Stimulated activated CD8-positive, alpha-beta memory T cell treated with anti-CD3 and anti-CD28 coated beads, Interleukin-4, amount 100 ng/mL, for 4 hours (primary cell): ENCODE data around the gene CAMK2G.

Experiments used
- DNase-seq, 2 donors: peaks; one replicate each; pipeline ENCODE4 v3.0.0-alpha.2; 2020; ENCODE audit warnings: low read depth in 2 of 2, low spot score in 1 of 2

Gene CAMK2G

DNA sequence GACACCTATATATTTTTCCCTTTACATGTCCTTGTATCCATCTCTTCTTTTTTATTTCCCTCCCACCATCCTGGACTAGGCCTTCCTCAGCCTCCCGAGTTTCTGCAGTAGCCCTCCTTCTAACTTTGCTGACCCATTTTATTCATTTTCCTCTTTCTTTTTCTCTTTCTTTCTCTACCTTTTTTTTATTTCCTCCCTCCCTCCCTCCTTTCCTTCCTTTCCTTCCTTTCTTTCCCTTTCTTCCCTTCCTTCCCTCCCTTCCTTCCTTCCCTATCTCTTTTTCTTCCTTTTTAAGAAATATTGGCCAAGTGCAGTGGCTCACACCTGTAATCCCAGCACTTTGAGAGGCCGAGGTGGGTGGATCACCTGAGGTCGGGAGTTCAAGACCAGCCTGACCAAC is 9.7 kb upstream of the CAMK2G start:
- no peak for DNase-seq

- DNase-seq, result no peak
Observed at GRCh38 chr10:73881221-73881919, 7.0 kb upstream of the CAMK2G start.

DNA sequence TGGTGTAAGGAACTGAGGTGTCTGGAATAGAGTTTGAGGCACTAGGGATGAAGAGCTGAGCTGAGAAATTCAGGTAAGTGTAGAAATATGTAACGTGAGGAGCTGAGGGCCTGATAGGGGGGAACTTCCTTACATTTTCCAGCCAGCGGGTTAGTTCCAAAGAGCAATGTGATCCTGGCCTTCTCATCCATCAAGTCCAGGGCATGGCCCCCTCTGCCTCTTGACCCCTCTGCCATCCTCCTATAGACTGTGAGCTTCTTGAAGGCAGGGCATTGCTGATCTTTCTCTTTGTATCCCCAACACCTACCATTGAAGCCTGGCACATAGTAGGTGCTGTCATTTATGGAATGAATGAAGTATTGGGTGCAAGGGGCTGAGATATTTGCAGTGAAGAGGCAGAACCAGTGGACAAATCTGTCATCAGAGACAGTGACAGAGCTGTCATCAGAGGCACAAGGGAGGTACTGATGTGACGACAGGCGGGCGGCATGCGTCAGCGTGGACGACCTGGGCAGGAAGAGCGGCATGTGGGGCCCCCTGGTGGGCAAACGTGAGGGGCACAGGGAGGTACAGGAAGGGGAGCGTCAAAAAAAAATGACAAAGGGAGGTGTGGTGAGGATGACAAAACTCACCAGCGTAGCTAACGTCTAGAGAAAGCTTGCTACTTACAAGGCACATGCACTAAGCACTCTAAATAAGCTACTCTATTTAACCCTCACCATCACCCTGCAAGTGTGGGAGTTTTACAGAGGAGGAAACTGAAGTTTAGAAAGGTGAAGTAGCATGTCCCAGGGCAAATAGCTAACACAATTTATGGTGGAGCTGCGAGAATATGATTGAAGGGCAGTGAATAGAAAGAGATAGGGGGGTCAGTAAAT is 5.2 kb upstream of the CAMK2G start:
- DNase-seq, result peak; percentile 86 to 88

- no peak for DNase-seq
Observed at GRCh38 chr10:73878365-73878764, 4.0 kb upstream of the CAMK2G start.

DNA sequence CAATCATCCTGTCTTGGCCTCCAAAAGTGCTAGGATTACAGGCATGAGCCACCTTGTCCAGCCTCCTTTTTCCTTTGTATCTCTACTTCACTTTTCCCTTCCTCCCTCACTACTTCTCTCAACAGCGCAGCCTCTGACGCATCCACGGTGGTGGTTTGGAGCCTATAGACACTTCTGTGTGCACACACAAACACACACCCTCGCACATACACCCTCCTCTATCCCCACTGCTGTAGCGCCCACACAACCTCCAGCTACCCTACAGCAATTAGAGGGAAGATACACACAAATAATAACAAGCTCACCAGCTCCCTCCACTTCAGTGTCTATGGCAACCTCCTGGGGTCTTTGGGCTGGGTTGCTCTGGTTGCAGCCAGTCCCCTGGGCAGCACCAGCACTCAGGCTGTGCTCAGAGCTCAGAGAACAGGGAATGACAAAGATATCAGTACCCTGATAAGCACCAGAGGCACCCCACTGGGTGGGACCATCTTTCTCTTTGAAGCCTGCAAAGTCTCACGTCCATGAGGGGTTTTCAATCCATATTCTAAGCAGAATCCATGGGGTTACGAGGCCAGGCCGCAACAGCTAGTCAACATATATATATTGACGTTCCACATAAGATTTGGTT is 3.3 kb upstream of the CAMK2G start:
- DNase-seq, result no peak

DNA sequence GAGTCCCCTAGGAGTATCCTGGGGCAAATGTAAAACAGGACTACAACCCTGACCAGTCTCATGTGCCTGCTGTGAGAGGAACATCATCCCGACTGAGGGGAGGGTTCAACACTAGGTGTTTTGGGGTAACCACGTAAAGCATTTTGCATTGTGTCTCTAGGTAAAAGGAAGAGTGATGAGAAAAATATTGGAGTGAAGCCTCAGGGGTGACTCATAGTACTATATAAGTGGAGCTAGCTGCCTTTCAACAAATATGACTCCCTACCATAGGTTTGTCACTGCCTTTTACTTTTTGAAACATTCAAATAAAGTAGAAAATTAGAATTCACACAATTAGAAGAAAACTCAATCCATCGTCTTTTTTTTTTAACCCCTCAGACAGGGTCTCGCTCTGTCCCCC is 2.6 kb upstream of the CAMK2G start:
- no peak for DNase-seq

GRCh38 chr10:73876566-73876965 is 2.2 kb upstream of the CAMK2G start:
- DNase-seq, result no peak

GRCh38 chr10:73876157-73876556 is 1.8 kb upstream of the CAMK2G start:
- DNase-seq, result no peak

- DNase-seq, result no peak
Observed at GRCh38 chr10:73875139-73875475, 752 bp upstream of the CAMK2G start.

DNA sequence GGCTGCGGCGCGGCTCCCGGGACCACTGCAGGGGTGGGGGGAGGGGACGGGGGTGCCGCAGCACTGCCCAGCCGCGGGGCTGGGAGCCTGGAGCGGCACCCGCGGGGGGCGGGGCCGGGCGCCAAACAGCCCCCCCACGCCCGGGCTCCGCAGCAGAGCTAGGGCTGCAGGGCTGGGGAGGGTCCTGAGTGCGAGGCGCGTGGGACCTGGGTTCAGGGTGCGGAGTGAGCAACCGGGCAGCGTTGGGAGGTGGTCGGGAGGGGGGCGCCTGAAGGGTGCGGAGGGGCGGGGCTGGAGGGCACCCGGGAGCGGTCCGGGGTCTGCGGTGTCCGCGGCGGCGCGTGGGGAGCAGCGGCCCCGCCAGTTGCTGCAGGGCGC is 528 bp downstream of the CAMK2G start:
- DNase-seq, result no peak

DNA sequence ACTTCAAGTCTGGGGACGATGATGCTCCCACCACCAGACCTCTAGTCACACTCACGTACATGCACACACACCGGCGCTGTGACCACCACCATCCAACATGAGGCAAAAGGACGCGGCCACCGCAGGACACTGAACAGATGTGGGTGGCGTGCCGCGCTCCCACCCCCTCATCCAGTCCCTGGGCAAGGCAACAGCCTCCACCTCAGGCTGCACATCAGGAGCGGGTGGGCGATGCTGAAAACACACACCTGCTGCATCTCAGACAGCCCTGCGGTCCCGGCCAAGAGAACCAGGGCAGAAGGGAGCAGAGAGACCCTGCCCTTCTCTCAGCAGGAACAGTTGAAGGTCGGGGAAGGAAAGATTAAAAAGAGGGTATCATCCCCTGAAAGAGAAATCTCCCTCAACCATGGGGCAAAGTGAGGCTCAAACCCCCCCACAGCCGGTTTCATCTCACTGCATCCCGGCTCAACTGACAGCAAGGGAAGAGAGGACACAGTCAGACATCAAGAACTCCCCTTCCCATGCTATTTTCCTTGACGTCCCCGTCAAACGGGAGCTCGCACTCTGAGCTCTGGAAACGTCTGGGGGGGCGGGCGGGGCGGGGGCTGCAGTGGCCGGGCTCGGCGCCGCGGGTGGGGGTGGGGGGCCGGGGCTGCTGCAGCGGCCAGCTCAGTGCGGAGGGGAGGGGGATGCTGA is 1.1 kb downstream of the CAMK2G start:
- no peak for DNase-seq

DNA sequence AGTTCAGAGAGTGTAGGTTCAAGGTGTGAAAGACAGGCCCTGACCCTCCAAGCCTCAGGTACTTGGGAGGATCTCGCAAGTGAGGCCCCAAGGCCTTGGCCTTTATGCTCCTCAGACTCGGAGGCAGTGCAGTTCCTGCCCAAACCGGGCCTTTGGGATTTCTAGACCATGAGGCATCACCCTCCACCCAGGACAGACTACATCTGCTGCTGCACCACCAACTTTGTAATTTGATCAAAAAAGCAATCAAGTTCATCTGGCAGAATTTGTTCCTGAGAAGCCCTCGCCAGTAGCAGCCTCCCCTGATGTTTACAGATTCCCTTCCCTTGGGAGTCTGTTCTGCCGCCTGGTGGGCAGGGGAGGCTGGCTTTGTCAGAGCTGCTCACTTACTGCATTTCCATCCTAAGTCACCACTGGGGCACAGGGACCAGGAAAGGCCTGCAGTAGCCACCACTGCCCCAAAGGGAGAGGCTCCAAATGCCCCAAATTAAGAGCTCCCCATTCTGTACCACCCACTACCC is 2.1 kb downstream of the CAMK2G start:
- no peak for DNase-seq

DNA sequence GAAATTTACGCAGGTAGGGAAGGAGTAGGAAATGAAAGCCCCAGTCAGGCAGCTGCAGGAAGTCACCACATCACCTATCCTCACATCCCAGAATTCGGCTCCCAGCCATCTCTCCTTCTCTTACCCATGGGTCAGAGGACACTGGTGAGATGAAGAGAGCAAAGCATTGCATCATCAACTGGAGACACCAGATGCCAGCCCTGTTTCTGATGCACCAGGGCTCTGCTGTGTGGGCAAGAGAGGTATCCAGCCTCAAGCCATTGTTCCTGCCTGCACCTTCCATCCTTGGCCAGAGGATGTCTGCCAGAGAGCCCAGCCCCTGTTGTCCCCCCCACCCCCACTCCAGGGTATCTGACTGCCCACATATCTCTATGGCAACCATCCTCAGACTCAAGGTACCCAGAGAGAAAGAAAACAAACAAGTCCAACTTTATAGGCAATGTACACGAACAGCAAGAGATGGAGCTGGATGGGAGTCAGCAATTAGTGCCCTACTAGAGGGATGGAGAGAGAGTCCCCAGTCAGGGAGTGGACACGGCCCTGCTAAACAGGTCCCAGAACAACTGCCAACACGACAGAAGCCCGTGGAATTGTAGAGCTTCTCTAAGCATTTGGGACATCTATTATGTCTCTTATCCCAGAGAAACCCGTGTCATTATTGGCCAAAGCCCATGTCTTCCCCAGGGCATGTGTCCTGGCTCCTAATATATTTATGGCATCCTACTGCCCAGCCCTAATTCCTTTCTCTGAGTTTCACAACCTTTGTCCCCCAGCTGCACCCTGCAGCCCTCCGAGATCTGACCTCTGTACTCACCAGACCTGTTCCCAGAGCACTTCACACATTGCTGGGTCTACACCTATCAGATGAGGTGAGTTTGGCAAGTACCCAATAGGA is 2.8 kb downstream of the CAMK2G start:
- no peak for DNase-seq

GRCh38 chr10:73868655-73869195 is 5.6 kb downstream of the CAMK2G start:
- no peak for DNase-seq

- DNase-seq, result no peak
Observed at GRCh38 chr10:73867871-73868631, 6.3 kb downstream of the CAMK2G start.

DNA sequence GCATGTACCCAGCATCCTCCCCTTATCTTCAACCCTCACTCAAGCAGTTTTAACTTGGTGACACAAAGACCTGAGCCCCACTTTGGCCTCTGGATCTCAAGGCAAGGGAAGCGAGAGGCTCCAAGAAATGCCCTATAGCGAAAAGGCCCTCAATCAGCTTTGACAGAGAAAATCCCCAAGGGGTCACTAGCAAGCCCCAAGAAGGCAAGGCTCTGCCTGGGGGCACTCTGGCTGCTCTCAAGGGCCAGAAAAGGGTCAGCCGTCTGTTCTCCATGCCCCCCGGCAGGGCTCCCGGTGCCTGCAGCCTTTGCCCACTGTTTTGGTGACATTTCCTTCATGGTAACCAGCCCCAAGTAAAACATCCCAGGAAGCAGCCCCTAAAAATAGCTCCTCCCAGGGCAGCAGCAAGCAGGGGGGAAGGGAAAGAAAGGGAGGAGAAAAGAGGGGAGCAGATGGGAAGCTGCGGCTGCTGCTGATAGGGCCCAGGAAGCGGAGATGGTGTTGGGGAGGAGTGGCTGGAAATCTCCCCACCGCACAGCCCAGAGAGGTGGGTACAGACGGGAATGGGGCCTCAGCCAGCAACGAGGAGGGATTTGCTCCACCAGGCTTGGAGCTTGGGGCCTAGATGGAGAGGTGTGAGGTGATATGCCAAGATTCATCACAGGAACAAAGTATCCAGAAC is 7.1 kb downstream of the CAMK2G start:
- DNase-seq, result no peak

- DNase-seq, result no peak
Observed at GRCh38 chr10:73866621-73867020, 7.7 kb downstream of the CAMK2G start.

DNA sequence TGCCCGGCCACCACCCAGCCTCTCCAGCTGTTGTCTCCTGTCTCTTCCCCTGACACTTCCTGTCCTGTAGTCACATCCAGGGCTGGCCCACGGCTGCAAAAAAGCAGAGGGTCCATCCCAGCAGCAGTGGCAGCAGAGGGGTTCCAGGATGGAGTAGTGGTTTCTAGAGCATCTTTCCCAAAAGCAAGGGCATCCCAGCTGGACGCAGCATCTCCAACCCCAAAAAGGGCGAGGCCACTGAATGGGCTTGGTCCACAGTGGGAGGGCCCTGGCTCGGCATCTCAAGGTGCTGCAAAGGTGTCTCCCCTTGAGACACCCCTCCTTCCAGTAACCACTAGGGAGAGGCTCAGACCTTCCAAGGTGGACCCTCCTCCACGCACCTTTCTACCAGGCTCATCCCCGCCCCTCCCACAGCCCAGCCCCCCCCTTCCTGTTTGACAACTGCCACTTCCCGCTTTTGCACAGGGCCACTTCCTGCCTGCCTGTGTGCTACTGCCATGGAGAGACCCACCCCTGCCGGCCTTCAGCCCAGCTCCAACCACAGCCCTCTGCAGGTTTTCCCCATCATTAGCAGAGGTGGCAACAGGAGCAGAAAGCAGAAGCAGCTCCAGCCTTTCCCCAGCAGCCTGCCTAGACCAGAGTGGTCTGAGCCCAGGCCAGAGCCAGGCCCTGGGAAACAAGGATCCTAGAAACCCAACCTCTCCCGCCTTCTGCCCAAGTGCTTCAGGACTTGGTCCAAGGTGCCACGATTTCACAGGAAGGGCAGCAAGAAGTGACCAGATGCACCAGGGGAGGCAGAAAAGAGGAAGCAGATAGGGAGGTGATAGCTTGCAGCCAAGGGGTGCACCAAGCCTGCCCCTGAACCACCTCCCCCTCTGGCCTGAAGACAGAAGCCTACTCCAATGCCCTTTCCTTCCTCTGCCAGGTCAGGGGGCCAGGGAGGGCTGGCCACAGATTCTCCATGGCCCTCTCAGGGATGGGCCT is 8.6 kb downstream of the CAMK2G start:
- DNase-seq, result no peak
